Fibroblast of lung (primary cell): ENCODE results near the gene AZIN2.

ENCODE experiments used
- EZH2 ChIP-seq: IDR thresholded peaks from 2 replicates; pipeline ENCODE4 v1.5.1; 2012; ENCODE audit warnings: low read length, control low read depth, mild to moderate bottlenecking; ENCODE audit errors: missing control alignments
- TF ChIP-seq, protein P1 (sequence below), 2 donors: IDR thresholded peaks in 1 of 2; conservative IDR thresholded peaks in 1 of 2; 1 replicate in 1 of 2; 2 replicates in 1 of 2; pipeline ENCODE4 v1.5.1; 2011 to 2012; ENCODE audit warnings: low read length in 2 of 2, control low read depth in 1 of 2, inconsistent platforms in 1 of 2, low read depth in 1 of 2, mild to moderate bottlenecking in 1 of 2

DNA sequence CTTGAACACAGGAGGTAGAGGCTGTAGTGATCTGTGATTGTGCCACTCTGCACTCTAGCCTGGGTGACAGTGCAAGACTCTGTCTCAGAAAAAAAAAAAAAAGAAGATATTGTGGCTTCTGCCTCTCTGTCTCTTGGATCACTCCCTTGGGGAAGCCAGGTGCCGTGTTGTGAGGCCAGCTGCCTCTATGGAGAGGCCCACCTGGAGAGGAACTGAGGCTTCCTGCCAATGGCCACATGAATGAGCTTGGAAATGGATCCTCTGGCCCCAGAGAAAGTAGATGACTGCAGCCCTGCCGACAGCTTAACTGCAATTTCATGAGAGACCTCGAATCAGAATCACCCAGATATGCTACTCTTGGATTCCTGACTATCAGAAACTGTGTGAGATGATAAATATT lies 24.5 kb upstream of the AZIN2 start:
- TF ChIP-seq, protein P1, sequence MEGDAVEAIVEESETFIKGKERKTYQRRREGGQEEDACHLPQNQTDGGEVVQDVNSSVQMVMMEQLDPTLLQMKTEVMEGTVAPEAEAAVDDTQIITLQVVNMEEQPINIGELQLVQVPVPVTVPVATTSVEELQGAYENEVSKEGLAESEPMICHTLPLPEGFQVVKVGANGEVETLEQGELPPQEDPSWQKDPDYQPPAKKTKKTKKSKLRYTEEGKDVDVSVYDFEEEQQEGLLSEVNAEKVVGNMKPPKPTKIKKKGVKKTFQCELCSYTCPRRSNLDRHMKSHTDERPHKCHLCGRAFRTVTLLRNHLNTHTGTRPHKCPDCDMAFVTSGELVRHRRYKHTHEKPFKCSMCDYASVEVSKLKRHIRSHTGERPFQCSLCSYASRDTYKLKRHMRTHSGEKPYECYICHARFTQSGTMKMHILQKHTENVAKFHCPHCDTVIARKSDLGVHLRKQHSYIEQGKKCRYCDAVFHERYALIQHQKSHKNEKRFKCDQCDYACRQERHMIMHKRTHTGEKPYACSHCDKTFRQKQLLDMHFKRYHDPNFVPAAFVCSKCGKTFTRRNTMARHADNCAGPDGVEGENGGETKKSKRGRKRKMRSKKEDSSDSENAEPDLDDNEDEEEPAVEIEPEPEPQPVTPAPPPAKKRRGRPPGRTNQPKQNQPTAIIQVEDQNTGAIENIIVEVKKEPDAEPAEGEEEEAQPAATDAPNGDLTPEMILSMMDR (conservative IDR thresholded peaks at IDR 0.05 in 1 of 2, IDR thresholded peaks at IDR 0.05 in 1 of 2; ENCODE audit: low read depth in 1 of 2, low read length in 2 of 2): no peak
- no peak for TF ChIP-seq EZH2
